HCT116 (cell line): ENCODE data around the gene PATE2.

Source experiments
- CBX3 ChIP-seq: IDR thresholded peaks from 2 replicates; pipeline ENCODE4 v1.6.1; 2012; ENCODE audit warnings: low read depth
- CTCF ChIP-seq, 3 experiments: fragments of 200-600 bp in 1 of 3; sonication (generic) in 1 of 3; IDR thresholded peaks in 2 of 3; conservative IDR thresholded peaks in 1 of 3; 2 replicates each; pipeline ENCODE4 v1.5.1; 2012 to 2017; ENCODE audit warnings: low read depth in 2 of 3, low read length in 2 of 3, antibody characterized with exemption in 1 of 3, borderline replicate concordance in 1 of 3, control low read depth in 1 of 3, mild to moderate bottlenecking in 1 of 3, mixed read lengths in 1 of 3, mixed run types in 1 of 3, moderate library complexity in 1 of 3; ENCODE audit not compliant: insufficient read depth in 1 of 3
- ELF1 ChIP-seq: IDR thresholded peaks from 2 replicates; pipeline ENCODE4 v1.6.1; 2012; ENCODE audit warnings: low read depth, borderline replicate concordance
- EZH2 ChIP-seq: fragments of 200-600 bp; sonication (generic); IDR thresholded peaks from 2 replicates; pipeline ENCODE4 v1.6.1; 2017; ENCODE audit warnings: antibody characterized with exemption, mixed run types
- FOSL1 ChIP-seq: IDR thresholded peaks from 2 replicates; pipeline ENCODE4 v1.6.1; 2012; ENCODE audit warnings: low read depth
- POLR2A ChIP-seq: IDR thresholded peaks from 2 replicates; pipeline ENCODE4 v1.7.0; 2011; ENCODE audit warnings: borderline replicate concordance; ENCODE audit not compliant: insufficient read depth, insufficient read length; ENCODE audit errors: extremely low read depth
- POLR2AphosphoS5 ChIP-seq: IDR thresholded peaks from 2 replicates; pipeline ENCODE4 v1.6.1; 2011; ENCODE audit warnings: mild to moderate bottlenecking, low read depth, low read length, moderate library complexity
- REST ChIP-seq: IDR thresholded peaks from 2 replicates; pipeline ENCODE4 v1.6.1; 2012; ENCODE audit warnings: low read depth
- SP1 ChIP-seq: IDR thresholded peaks from 2 replicates; pipeline ENCODE4 v1.6.1; 2012; ENCODE audit warnings: low read depth
- YY1 ChIP-seq: IDR thresholded peaks from 2 replicates; pipeline ENCODE4 v1.6.1; 2011; ENCODE audit warnings: low read length, low read depth, moderate library complexity, mild to moderate bottlenecking; ENCODE audit not compliant: insufficient replicate concordance; ENCODE audit errors: extremely low read depth
- ZBTB33 ChIP-seq: IDR thresholded peaks from 2 replicates; pipeline ENCODE4 v1.6.1; 2011; ENCODE audit warnings: mild to moderate bottlenecking, low read length, moderate library complexity; ENCODE audit not compliant: insufficient replicate concordance; ENCODE audit errors: extremely low read depth

- no peak for TF ChIP-seq YY1
- no peak for TF ChIP-seq CTCF (IDR thresholded peaks at IDR 0.05 in 2 of 3, conservative IDR thresholded peaks at IDR 0.05 in 1 of 3; ENCODE audit: borderline replicate concordance in 1 of 3, insufficient read depth in 1 of 3, low read depth in 2 of 3, low read length in 2 of 3)
- no peak for TF ChIP-seq EZH2
- TF ChIP-seq SP1 = no peak
- TF ChIP-seq ZBTB33 = no peak
- TF ChIP-seq FOSL1 = no peak
- no peak for TF ChIP-seq POLR2AphosphoS5
- TF ChIP-seq CBX3 = no peak
- no peak for TF ChIP-seq POLR2A
- no peak for TF ChIP-seq REST
- TF ChIP-seq ELF1 = no peak
Measured at GRCh38 chr11:125787827-125788226, 9.2 kb upstream of the PATE2 start, which contains the start of gene PATE3.
